Calu3 (cell line): ENCODE data around the gene CYP4F3. TPM values are rescaled to one million over a fixed set of nuclear protein-coding genes. Genes with fewer than 3 reads are reported as not detected.

Source experiments
- BruUV-seq: library from RNA; stranded (reverse); fragments of 400-500 nt; replicated peaks from 2 replicates; lab custom pipeline; 2021; lab: Mats Ljungman, UMichigan
- CTCF ChIA-PET: fragments of 300-600 bp; sonication (Branson Sonifier 250); formaldehyde crosslinking; loops from one replicate; lab custom pipeline; 2022; ENCODE audit warnings: antibody characterized with exemption; lab: Charles Lee
- DNase-seq: peaks from one replicate; pipeline ENCODE4 v3.0.0; 2022
- H3K27ac Mint-ChIP-seq: one replicate; pipeline ENCODE4 v1.8.0; 2022; ENCODE audit warnings: mixed read lengths; ENCODE audit not compliant: unreplicated experiment
- H3K27me3 Mint-ChIP-seq: one replicate; pipeline ENCODE4 v1.8.0; 2022; ENCODE audit warnings: mixed read lengths; ENCODE audit not compliant: unreplicated experiment
- H3K36me3 Mint-ChIP-seq: one replicate; pipeline ENCODE4 v1.8.0; 2022; ENCODE audit warnings: mild to moderate bottlenecking, moderate library complexity, mixed read lengths; ENCODE audit not compliant: insufficient read depth, unreplicated experiment
- H3K4me1 Mint-ChIP-seq: one replicate; pipeline ENCODE4 v1.8.0; 2022; ENCODE audit warnings: mild to moderate bottlenecking, low read depth, mixed read lengths; ENCODE audit not compliant: unreplicated experiment
- H3K4me3 Mint-ChIP-seq: one replicate; pipeline ENCODE4 v1.8.0; 2022; ENCODE audit warnings: mild to moderate bottlenecking, low read depth, moderate library complexity, mixed read lengths; ENCODE audit not compliant: unreplicated experiment
- H3K9me3 Mint-ChIP-seq: one replicate; pipeline ENCODE4 v1.8.0; 2022; ENCODE audit warnings: low read depth, mixed read lengths; ENCODE audit not compliant: unreplicated experiment
- CTCF ChIP-seq: fragments of 200-600 bp; IDR thresholded peaks from one replicate; pipeline ENCODE4 v1.8.0; 2022; ENCODE audit warnings: antibody characterized with exemption; ENCODE audit not compliant: unreplicated experiment
- intact Hi-C: fragments of 100-400 bp; cut with micrococcal nuclease; formaldehyde crosslinking; loops from one replicate; pipeline ENCODE4 v1.10.0; 2022; ENCODE audit not compliant: unreplicated experiment
- total RNA-seq: library from RNA; stranded (reverse); gene quantifications from 2 replicates; pipeline ENCODE4 v1.2.3, GENCODE V29; 2022

The CYP4F3 gene
- total RNA-seq, 1 experiment from 2014 or later: 6.9 TPM

- no peaks in the 10 kb centered on the region for H3K9me3 Mint-ChIP-seq
- no peaks in the 10 kb centered on the region for H3K27me3 Mint-ChIP-seq
- CTCF ChIA-PET: no interaction called here
These were observed 31.4 kb upstream of the CYP4F3 start for GRCh38 chr19:15609261-15609660.

GRCh38 chr19:15612342-15612741, 28.4 kb upstream of the CYP4F3 start:
- CTCF ChIA-PET: no interaction called here
- BruUV-seq: no TSS peak
- Mint-ChIP-seq H3K4me1 (no peaks in the 10 kb centered on the region), H3K27me3 (peaks cover 20% of the 10 kb centered on the region), H3K27ac (no peak overlapping the region), H3K4me3 (no peak overlapping the region), H3K36me3 (no peaks in the 10 kb centered on the region), H3K9me3 (no peaks in the 10 kb centered on the region)
- no peak for DNase-seq
- TF ChIP-seq CTCF: no peak
- intact Hi-C loops: no loop called here

More at GRCh38 chr19:15609261-15609660, 31.4 kb upstream of the CYP4F3 start:
- intact Hi-C loops: no loop called here
- H3K4me1 Mint-ChIP-seq: no peaks in the 10 kb centered on the region
- H3K27ac Mint-ChIP-seq: no peak overlapping the region
- BruUV-seq: no TSS peak
- no peak overlapping the region for H3K4me3 Mint-ChIP-seq
- no peak for TF ChIP-seq CTCF
- no peak for DNase-seq
- no peaks in the 10 kb centered on the region for H3K36me3 Mint-ChIP-seq

GRCh38 chr19:15613338-15613737, 27.4 kb upstream of the CYP4F3 start:
- no peak overlapping the region for H3K4me3 Mint-ChIP-seq
- no TSS peak for BruUV-seq
- DNase-seq: no peak
- H3K27ac Mint-ChIP-seq: no peak overlapping the region
- H3K9me3 Mint-ChIP-seq: no peaks in the 10 kb centered on the region
- TF ChIP-seq CTCF: no peak
- no peaks in the 10 kb centered on the region for H3K36me3 Mint-ChIP-seq
- CTCF ChIA-PET: no interaction called here
- H3K27me3 Mint-ChIP-seq: peaks cover 30% of the 10 kb centered on the region
- no peaks in the 10 kb centered on the region for H3K4me1 Mint-ChIP-seq
- intact Hi-C loops: no loop called here

- no TSS peak for BruUV-seq
- Mint-ChIP-seq H3K4me3 (no peak within 1 kb of the TSS), H3K27me3 (peaks cover 43% of the 10 kb centered on the region), H3K9me3 (peaks cover under 1% of the 10 kb centered on the region), H3K4me1 (no peaks in the 10 kb centered on the region), H3K27ac (no peak within 1 kb of the TSS), H3K36me3 (no peaks in the 10 kb centered on the region)
- intact Hi-C loops: no loop called here
- TF ChIP-seq CTCF: no peak
- peak; percentile 25 for DNase-seq
- CTCF ChIA-PET: interaction anchor here (0.7 kb wide), 2 partner anchors 79 to 141 kb away, joined by 3 to 4 read pairs; no protein-coding TSS in a partner anchor
These were observed 26.0 kb upstream of the CYP4F3 start, which contains the start of gene CYP4F8 for GRCh38 chr19:15614507-15615379. Gene CYP4F8, plus strand, starts transcription at chr19:15615218. Its CDS starts 399 bp downstream, at chr19:15615617.
